Measurements from ENCODE around the gene PLK2. TPM values are rescaled to one million over a fixed set of nuclear protein-coding genes. Genes with fewer than 3 reads are reported as not detected.

The PLK2 gene
- total RNA-seq, 2 donors from 2014 or later = 23.8 to 28.0 TPM

GRCh38 chr5:58454025-58454424, 5.9 kb downstream of the PLK2 start:
- intact Hi-C loops (cut with DNase I) = no loop called here
- DNase-seq (ENCODE audit: low spot score) = no peak

GRCh38 chr5:58453306-58453705, 6.6 kb downstream of the PLK2 start:
- intact Hi-C loops (cut with DNase I) = no loop called here
- DNase-seq (ENCODE audit: low spot score) = no peak

GRCh38 chr5:58452566-58453258, 7.2 kb downstream of the PLK2 start:
- no peak for DNase-seq (ENCODE audit: low spot score)
- intact Hi-C loops (cut with DNase I) = no loop called here

DNA sequence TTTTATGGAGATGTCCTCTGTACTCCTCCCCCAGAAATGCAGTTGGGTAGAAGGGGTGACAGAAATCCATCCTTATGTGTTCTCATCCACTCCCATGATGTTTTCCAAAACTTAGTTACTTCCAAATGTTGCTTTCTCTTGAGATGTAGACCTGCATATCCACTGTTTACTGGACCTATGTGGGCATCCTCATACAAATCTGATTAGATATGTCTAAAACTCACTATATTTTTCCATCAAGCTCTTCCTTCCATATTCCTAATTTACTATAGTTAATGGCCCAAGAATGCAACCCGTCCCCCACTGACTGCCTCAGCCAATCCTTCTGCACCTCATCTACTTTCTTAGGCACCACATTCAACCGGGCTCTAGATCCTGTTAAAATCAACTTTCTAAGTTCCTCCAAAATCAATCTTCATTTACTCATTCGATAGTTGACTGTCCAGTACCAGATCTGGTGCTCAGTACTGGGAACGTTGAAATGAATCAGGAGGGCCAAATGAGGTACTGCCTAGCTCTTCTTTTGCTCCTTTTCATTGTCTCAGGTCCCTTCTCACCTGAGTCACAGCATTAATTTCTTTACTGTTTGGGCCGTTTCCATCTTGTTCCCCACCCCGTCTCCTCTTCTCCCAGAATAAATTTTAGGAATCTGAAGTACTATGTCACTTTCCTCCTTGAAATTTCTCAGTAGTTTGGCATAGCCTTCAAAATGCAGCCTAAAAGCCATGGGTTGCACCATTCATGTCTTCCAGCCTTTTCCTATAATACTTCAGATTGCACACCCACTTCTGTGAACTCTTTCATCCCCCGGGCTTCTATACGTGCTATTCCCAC, 7.9 kb downstream of the PLK2 start:
- intact Hi-C loops (cut with DNase I) = no loop called here
- no peak for DNase-seq (ENCODE audit: low spot score)

DNA sequence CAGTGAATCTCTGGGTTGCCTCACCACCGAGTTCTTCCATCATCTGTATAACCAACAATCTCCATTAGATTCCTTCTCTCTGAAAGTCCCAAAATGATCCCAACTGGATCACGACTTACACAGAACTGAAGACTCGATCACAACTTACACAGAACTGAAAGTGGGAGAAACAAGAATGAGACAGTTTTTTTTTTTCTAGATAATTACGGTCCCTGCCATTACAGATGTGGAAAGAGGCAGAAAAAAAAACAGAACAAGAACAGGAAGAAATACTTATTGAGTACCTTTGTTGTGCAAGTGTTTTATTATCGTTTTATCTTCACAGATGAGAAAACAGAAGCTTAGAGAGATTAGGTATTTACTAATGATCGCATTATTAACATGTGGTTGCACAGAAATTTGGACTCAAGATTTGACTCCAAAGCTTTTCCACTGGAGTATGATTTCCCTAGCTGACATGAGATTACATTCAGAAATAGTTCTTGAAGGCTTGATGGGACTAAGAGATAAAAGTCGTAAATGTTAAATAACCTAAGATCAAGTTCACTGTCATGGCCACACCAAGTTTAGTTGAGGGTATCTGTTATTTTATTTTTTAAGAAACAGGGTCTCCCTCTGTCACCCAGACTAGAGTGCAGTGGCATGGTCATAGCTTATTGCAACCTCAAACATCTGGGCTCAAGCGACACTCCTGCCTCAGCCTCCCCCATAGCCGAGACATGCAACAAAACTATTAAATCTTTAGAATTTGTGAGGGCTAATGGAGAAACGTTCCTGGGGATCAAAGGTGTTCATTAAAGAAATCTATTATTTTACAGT, 8.9 kb downstream of the PLK2 start:
- no peak for DNase-seq (ENCODE audit: low spot score)
- intact Hi-C loops (cut with DNase I) = no loop called here

DNA sequence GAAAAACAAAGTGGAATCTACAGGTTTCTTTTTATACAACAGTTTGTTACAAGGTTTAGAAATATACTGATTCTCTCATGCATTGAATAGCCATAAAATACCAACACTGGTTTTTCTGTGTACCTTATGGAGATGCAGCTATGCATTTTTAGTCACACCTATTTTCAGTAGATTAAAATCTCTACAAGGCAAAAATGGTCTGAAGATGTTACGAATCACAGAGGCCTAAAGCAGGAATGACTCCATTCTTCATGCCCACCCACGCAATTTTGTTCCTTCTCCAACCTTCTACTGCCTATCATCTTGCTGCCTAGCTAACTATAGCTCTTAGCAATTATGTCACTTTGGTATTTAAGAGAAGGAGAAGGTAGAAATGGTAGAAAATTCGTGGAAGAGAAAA, 9.9 kb downstream of the PLK2 start:
- intact Hi-C loops (cut with DNase I) = no loop called here
- no peak for DNase-seq (ENCODE audit: low spot score)

GRCh38 chr5:58447226-58447625, 12.7 kb downstream of the PLK2 start:
- intact Hi-C loops (cut with DNase I) = no loop called here
- no peak for DNase-seq (ENCODE audit: low spot score)

GRCh38 chr5:58446024-58446423, 13.9 kb downstream of the PLK2 start:
- intact Hi-C loops (cut with DNase I) = no loop called here
- no peak for DNase-seq (ENCODE audit: low spot score)

DNA sequence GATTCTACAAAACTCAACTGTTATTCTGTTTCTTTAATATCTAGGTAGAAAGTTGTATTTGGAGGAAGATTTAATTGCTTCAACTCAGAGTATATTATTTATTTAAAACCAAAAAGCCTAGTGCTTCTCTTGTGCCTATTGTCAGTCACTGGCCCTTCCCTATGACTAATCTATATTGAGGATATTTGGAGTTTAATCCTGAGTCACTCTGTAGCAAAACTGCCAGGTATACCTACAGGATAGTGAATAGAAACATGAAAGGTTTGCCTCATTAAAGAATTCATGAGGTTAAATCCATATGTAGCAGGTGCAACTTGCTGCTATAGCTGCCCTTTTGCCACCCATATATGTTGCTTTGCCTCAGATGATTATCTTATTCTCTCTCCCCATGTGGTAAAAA, 15.1 kb downstream of the PLK2 start:
- intact Hi-C loops (cut with DNase I) = no loop called here
- no peak for DNase-seq (ENCODE audit: low spot score)

DNA sequence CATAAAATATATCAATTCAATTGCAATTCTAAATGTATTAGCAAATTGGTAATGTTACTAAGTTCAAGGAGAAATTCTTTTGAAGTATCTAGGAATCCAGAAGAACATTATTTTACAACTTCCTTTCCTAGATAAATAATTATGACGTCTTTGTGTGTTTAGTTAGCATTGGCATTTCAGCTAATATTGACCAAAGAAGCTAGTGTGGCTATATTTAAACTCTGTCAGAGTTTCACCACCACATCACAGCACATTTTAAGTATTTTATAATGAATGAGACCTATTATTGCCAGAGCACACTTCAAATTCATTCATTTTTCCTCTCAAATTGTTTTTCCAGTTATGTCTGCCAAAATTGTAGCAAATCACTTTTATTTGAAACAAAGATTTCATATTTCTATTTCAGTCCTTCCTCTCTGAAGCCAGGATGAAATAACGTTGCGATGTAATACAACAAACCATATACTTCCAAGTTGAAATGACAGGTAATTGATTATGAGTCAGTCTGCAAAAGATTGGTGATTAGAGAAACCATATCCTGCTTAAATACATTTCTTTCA, 18.9 kb downstream of the PLK2 start:
- intact Hi-C loops (cut with DNase I) = no loop called here
- no peak for DNase-seq (ENCODE audit: low spot score)

DNA sequence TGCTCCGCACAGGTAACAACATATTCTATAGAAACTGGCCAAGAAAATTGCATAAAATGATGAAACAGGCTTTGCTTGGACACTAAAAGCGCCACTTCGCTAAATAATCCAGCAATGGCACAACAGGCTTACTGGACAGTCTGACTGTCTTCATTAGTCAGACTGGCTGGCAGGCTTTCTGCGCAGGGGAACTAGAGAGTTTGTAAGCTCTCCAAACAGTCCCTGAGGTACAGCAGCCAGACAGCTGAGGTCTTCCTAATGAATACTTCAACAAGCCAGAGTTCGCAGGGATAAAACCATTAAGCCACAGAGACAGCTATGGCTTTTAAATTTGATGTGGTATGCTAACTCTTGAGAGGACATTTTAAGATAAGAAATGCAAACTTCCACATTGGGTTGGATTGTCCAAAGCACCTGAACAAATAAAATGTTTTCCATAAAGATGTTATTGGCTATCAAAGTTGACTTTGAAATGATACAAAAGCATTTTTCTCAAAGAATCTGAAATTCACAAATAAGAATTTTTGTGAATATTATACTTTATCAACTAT, 20.7 kb downstream of the PLK2 start:
- intact Hi-C loops (cut with DNase I) = no loop called here
- DNase-seq (ENCODE audit: low spot score) = no peak

- intact Hi-C loops (cut with DNase I) = no loop called here
- DNase-seq (ENCODE audit: low spot score) = no peak
These were observed 22.2 kb downstream of the PLK2 start for GRCh38 chr5:58437661-58438060.

- intact Hi-C loops (cut with DNase I) = no loop called here
These were observed 28.1 kb downstream of the PLK2 start for GRCh38 chr5:58431832-58432231.

GRCh38 chr5:58412932-58413331, 47.0 kb downstream of the PLK2 start:
- intact Hi-C loops (cut with DNase I) = no loop called here
- DNase-seq (ENCODE audit: low spot score) = no peak

More at GRCh38 chr5:58431832-58432231, 28.1 kb downstream of the PLK2 start:
- DNase-seq (ENCODE audit: low spot score) = no peak

GRCh38 chr5:58412081-58412480, 47.8 kb downstream of the PLK2 start:
- intact Hi-C loops (cut with DNase I) = no loop called here
- DNase-seq (ENCODE audit: low spot score) = no peak

GRCh38 chr5:58411372-58411771, 48.5 kb downstream of the PLK2 start:
- intact Hi-C loops (cut with DNase I) = no loop called here
- no peak for DNase-seq (ENCODE audit: low spot score)

GRCh38 chr5:58410441-58410840, 49.4 kb downstream of the PLK2 start:
- DNase-seq (ENCODE audit: low spot score) = no peak
- intact Hi-C loops (cut with DNase I) = no loop called here

DNA sequence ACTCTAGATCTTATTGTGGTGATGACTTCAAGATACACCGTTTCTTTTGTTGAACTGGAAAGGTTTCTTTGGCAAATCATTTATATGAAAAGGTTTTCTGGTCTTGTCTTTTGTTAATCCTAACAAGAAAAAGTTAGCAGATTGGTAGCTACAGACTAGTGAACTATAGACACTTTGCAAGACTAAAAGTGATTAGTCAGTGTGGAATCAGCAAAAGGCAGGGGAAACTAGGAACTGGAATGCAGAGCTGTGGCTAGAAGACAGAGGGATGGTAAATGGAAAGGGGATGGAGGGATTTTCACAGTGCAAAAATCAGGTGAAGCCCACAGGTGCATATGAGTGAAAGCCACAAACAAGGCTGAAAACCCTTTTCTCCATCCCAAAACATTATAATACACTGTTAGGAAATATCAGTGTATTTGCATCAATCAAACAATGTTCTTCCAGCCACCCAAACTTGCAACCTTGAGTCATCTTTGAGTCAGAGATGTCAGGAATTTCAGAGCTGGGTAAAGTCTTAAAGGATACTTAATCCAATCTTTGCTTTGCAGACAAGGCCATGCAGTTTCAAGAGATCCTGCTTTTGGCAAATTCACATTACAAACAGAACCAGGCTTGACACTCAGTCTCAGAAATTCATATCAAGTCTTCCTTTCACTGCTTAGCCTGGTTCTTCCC, 52.7 kb downstream of the PLK2 start:
- no peak for DNase-seq (ENCODE audit: low spot score)
- intact Hi-C loops (cut with DNase I) = no loop called here

DNA sequence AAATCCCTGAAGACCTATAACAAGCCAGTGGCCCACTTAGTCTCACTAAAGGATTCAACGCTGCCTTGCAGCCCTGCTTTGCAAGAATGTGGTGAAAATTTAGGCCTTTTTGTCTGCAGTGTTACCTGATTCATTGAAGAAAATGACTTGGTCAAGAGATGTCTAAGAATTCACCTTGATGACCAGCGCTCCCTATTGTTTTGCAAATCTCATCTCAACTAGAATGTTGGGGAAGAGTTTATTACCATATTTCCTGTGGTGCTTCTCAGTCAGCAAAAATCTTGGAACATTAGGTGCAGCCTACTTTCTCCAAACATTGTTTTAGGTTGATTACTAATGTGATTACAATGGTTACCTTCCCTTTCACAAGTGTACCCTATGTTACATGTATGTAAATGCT, 53.5 kb downstream of the PLK2 start:
- DNase-seq (ENCODE audit: low spot score) = no peak
- intact Hi-C loops (cut with DNase I) = no loop called here
